ENCODE data around the gene CLEC3B.

- TF ChIP-seq POLR2AphosphoS5 (IDR thresholded peaks at IDR 0.05; ENCODE audit: borderline replicate concordance, low read depth, low read length) (no peak), EZH2 (IDR thresholded peaks at IDR 0.05) (no peak)
These were observed 9.2 kb upstream of the CLEC3B start for GRCh38 chr3:45016916-45017315.

All from SK-N-MC (cell line).